NB4 (cell line): ENCODE measurements around the gene YWHAQ.
"Not testable (repeated sequence)": the region's sequence is repeated elsewhere in the genome, so short reads cannot be mapped to it uniquely, and the experiment has no call there.

Experiments used
- DNase-seq: peaks from one replicate; pipeline ENCODE4 v3.0.0; 2010; ENCODE audit warnings: low read depth
- H3K4me3 ChIP-seq: one replicate; pipeline ENCODE4 v1.5.1; 2011; ENCODE audit warnings: mild to moderate bottlenecking, low read depth, low read length, moderate library complexity
- MAX ChIP-seq: IDR thresholded peaks from 2 replicates; pipeline ENCODE4 v1.6.1; 2011; ENCODE audit warnings: low read depth, low read length
- MYC ChIP-seq: IDR thresholded peaks from 2 replicates; pipeline ENCODE4 v1.6.1; 2011; ENCODE audit warnings: low read depth, low read length
- POLR2A ChIP-seq: IDR thresholded peaks from 2 replicates; pipeline ENCODE4 v1.6.1; 2011; ENCODE audit warnings: mild to moderate bottlenecking; ENCODE audit not compliant: insufficient read length; ENCODE audit errors: extremely low read depth
- TF ChIP-seq, protein P1 (sequence below): IDR thresholded peaks from one replicate; pipeline ENCODE4 v1.5.1; 2012; ENCODE audit warnings: low read depth, low read length

YWHAQ gene

GRCh38 chr2:9610781-9611548, 19.8 kb downstream of the YWHAQ start:
- no peak for DNase-seq

GRCh38 chr2:9608491-9608890, 22.3 kb downstream of the YWHAQ start:
- DNase-seq = not testable (repeated sequence)
- peak overlapping the region; percentile 57 for H3K4me3 ChIP-seq

More at GRCh38 chr2:9610781-9611548, 19.8 kb downstream of the YWHAQ start:
- TF ChIP-seq MYC = no peak
- TF ChIP-seq, protein P1, sequence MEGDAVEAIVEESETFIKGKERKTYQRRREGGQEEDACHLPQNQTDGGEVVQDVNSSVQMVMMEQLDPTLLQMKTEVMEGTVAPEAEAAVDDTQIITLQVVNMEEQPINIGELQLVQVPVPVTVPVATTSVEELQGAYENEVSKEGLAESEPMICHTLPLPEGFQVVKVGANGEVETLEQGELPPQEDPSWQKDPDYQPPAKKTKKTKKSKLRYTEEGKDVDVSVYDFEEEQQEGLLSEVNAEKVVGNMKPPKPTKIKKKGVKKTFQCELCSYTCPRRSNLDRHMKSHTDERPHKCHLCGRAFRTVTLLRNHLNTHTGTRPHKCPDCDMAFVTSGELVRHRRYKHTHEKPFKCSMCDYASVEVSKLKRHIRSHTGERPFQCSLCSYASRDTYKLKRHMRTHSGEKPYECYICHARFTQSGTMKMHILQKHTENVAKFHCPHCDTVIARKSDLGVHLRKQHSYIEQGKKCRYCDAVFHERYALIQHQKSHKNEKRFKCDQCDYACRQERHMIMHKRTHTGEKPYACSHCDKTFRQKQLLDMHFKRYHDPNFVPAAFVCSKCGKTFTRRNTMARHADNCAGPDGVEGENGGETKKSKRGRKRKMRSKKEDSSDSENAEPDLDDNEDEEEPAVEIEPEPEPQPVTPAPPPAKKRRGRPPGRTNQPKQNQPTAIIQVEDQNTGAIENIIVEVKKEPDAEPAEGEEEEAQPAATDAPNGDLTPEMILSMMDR = no peak
- no peak for TF ChIP-seq POLR2A
- no peak for TF ChIP-seq MAX
- H3K4me3 ChIP-seq = no peak overlapping the region

DNA sequence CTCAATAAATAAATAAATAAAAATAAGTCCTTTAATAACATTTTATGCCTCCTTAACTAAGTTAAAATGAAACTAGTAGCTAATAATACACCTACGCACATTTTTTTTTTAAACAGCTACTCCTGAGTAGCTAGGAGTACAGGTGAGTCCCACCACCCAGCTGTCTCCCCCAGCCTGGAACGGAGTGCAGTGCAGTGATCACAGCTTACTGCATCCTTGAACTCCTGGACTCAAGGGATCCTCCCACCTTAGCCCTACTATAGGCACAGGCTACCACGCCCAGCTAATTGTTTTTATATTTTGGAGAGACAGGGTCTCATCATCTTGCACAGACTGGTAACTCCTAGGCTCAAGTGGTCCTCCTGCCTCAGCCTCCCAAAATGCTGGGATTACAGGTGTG, 28.4 kb downstream of the YWHAQ start:
- DNase-seq = no peak
- no peak overlapping the region for H3K4me3 ChIP-seq
- TF ChIP-seq MYC (no peak), MAX (no peak), POLR2A (no peak)
- TF ChIP-seq, protein P1 = no peak

GRCh38 chr2:9601397-9601796, 29.4 kb downstream of the YWHAQ start:
- DNase-seq = no peak
- TF ChIP-seq POLR2A = no peak
- H3K4me3 ChIP-seq = no peak overlapping the region

DNA sequence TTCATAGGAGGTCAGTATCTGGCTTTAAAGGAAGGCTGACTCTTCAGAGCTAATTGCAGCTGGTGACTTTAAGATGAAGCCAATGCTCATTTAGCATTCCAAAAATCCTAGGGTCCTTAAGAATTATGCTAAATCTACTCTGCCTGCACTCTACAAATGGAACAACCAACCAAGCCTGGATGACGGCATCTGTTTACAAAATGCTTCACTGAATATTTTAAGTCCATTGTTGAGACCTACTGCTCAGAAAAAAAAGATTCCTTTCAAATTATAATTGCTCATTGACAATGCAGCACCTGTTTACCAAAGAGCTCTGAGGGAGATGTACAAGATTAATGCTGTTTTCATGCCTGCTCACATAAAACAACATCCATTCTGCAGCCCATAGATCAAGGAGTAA, 31.4 kb downstream of the YWHAQ start:
- TF ChIP-seq POLR2A (no peak), MAX (no peak), MYC (no peak)
- H3K4me3 ChIP-seq = no peak overlapping the region
- no peak for DNase-seq

GRCh38 chr2:9596621-9597311, 34.0 kb downstream of the YWHAQ start:
- DNase-seq = no peak
- TF ChIP-seq, protein P1 = no peak
- TF ChIP-seq MYC (no peak), MAX (no peak), POLR2A (no peak)
- H3K4me3 ChIP-seq = no peak overlapping the region

- TF ChIP-seq, protein P1 = no peak
- TF ChIP-seq MAX = no peak
- H3K4me3 ChIP-seq = no peak overlapping the region
- DNase-seq = no peak
These were observed 35.1 kb downstream of the YWHAQ start for GRCh38 chr2:9595746-9596145.

DNA sequence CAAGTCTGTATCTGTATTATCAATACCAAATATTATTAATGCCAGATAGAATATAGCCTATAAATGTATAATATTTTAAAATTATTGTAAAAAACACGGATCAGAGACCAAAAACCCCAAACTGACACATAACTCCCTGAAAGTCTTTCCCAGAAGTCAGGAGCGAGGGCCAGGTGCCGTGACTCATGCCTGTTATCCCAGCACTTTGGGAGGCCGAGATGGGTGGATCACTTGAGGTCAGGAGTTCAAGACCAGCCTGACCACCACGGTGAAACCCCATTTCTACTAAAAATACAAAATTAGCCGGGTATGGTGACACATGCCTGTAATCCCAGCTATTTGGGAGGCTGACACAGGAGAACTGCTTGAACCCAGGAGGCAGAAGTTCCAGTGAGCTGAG, 35.5 kb downstream of the YWHAQ start:
- DNase-seq, H3K4me3 ChIP-seq: not testable (repeated sequence)
